ENCODE measurements around the gene GYG2. TPM values are rescaled to one million over a fixed set of nuclear protein-coding genes. Genes with fewer than 3 reads are reported as not detected.
"Not testable (repeated sequence)": the region's sequence is repeated elsewhere in the genome, so short reads cannot be mapped to it uniquely, and the experiment has no call there.

GYG2 gene
- total RNA-seq, 2 experiments from 2014 or later, result not detected

- DNase-seq (no peak), ATAC-seq (ENCODE audit: low read depth) (no peak)
- POLR2A ChIA-PET, result no interaction called here
- Mint-ChIP-seq H3K4me3 (no peak overlapping the region), H3K4me1 (no peaks in the 10 kb centered on the region), H3K9me3 (no peaks in the 10 kb centered on the region), H3K36me3 (peaks cover 6% of the 10 kb centered on the region), H3K27ac (no peak overlapping the region), H3K27me3 (no peaks in the 10 kb centered on the region)
Measured at GRCh38 chrX:2910109-2910508, 81.4 kb downstream of the GYG2 start.

GRCh38 chrX:2913118-2913517 lies 84.4 kb downstream of the GYG2 start:
- no peak overlapping the region for H3K27ac Mint-ChIP-seq
- no peaks in the 10 kb centered on the region for H3K4me1 Mint-ChIP-seq
- DNase-seq (no peak), ATAC-seq (ENCODE audit: low read depth) (no peak)
- no peaks in the 10 kb centered on the region for H3K9me3 Mint-ChIP-seq
- POLR2A ChIA-PET, result no interaction called here
- no peak overlapping the region for H3K4me3 Mint-ChIP-seq
- H3K27me3 Mint-ChIP-seq, result no peaks in the 10 kb centered on the region
- H3K36me3 Mint-ChIP-seq, result peaks cover 3% of the 10 kb centered on the region

- no peak for DNase-seq
- POLR2A ChIA-PET, result no interaction called here
- Mint-ChIP-seq H3K27me3 (no peaks in the 10 kb centered on the region), H3K4me3 (no peak overlapping the region), H3K4me1 (no peaks in the 10 kb centered on the region), H3K36me3 (no peaks in the 10 kb centered on the region), H3K9me3 (no peaks in the 10 kb centered on the region), H3K27ac (no peak overlapping the region)
- ATAC-seq (ENCODE audit: low read depth), result no peak
Measured at GRCh38 chrX:2917767-2918166, 89.0 kb downstream of the GYG2 start.

- ATAC-seq (ENCODE audit: low read depth), result no peak
- H3K4me1 Mint-ChIP-seq, result no peaks in the 10 kb centered on the region
- no peak for DNase-seq
- POLR2A ChIA-PET, result no interaction called here
- H3K9me3 Mint-ChIP-seq, result no peaks in the 10 kb centered on the region
- no peak overlapping the region for H3K4me3 Mint-ChIP-seq
- no peaks in the 10 kb centered on the region for H3K36me3 Mint-ChIP-seq
- H3K27me3 Mint-ChIP-seq, result no peaks in the 10 kb centered on the region
- H3K27ac Mint-ChIP-seq, result no peak overlapping the region
Measured at GRCh38 chrX:2921193-2921592, 92.5 kb downstream of the GYG2 start.

- ATAC-seq (ENCODE audit: low read depth), result no peak
- Mint-ChIP-seq H3K4me1 (no peaks in the 10 kb centered on the region), H3K27me3 (no peaks in the 10 kb centered on the region), H3K4me3 (no peak overlapping the region), H3K9me3 (no peaks in the 10 kb centered on the region), H3K36me3 (no peaks in the 10 kb centered on the region), H3K27ac (no peak overlapping the region)
- POLR2A ChIA-PET, result no interaction called here
- DNase-seq, result no peak
Measured at GRCh38 chrX:2921750-2922149, 93.0 kb downstream of the GYG2 start.

- H3K9me3 Mint-ChIP-seq, result no peaks in the 10 kb centered on the region
- no peak overlapping the region for H3K4me3 Mint-ChIP-seq
- H3K27me3 Mint-ChIP-seq, result no peaks in the 10 kb centered on the region
- H3K4me1 Mint-ChIP-seq, result no peaks in the 10 kb centered on the region
- ATAC-seq (ENCODE audit: low read depth), result no peak
- no peak overlapping the region for H3K27ac Mint-ChIP-seq
- POLR2A ChIA-PET, result no interaction called here
- no peak for DNase-seq
- H3K36me3 Mint-ChIP-seq, result no peaks in the 10 kb centered on the region
Measured at GRCh38 chrX:2924151-2924550, 95.4 kb downstream of the GYG2 start.

- POLR2A ChIA-PET; H3K27me3 Mint-ChIP-seq; H3K27ac Mint-ChIP-seq; H3K4me3 Mint-ChIP-seq; ATAC-seq (ENCODE audit: low read depth); DNase-seq; H3K4me1 Mint-ChIP-seq; H3K9me3 Mint-ChIP-seq; H3K36me3 Mint-ChIP-seq: not testable (repeated sequence)
Measured at GRCh38 chrX:2926255-2926654, 97.5 kb downstream of the GYG2 start.

GRCh38 chrX:2926664-2927275 lies 98.0 kb downstream of the GYG2 start:
- POLR2A ChIA-PET, result no interaction called here

GRCh38 chrX:2928191-2928582 lies 99.5 kb downstream of the GYG2 start:
- peak overlapping the region; percentile 84 for H3K4me3 Mint-ChIP-seq
- H3K4me1 Mint-ChIP-seq, result no peaks in the 10 kb centered on the region
- DNase-seq (peak; percentile 26), ATAC-seq (ENCODE audit: low read depth) (no peak)
- no peaks in the 10 kb centered on the region for H3K36me3 Mint-ChIP-seq
- H3K9me3 Mint-ChIP-seq, result no peaks in the 10 kb centered on the region
- POLR2A ChIA-PET, result no interaction called here
- peaks cover 4% of the 10 kb centered on the region for H3K27me3 Mint-ChIP-seq
- H3K27ac Mint-ChIP-seq, result no peak overlapping the region

More at GRCh38 chrX:2926664-2927275, 98.0 kb downstream of the GYG2 start:
- H3K36me3 Mint-ChIP-seq, result no peaks in the 10 kb centered on the region
- no peak overlapping the region for H3K27ac Mint-ChIP-seq
- no peak for ATAC-seq (ENCODE audit: low read depth)
- H3K27me3 Mint-ChIP-seq, result peaks cover 4% of the 10 kb centered on the region
- no peak overlapping the region for H3K4me3 Mint-ChIP-seq
- DNase-seq, result no peak
- no peaks in the 10 kb centered on the region for H3K4me1 Mint-ChIP-seq
- no peaks in the 10 kb centered on the region for H3K9me3 Mint-ChIP-seq

GRCh38 chrX:2928583-2929434 lies 100.1 kb downstream of the GYG2 start, which contains the start of gene ARSD:
ARSD (minus strand) TSS chrX:2929339; CDS start chrX:2929275, 64 bp downstream.
- POLR2A ChIA-PET, result interaction anchor here (0.6 kb wide), 1 partner anchor 13 kb away, joined by 3 read pairs; no protein-coding TSS in a partner anchor
- no peaks in the 10 kb centered on the region for H3K36me3 Mint-ChIP-seq
- peaks cover 4% of the 10 kb centered on the region for H3K27me3 Mint-ChIP-seq
- ATAC-seq (ENCODE audit: low read depth), result peak; percentile 96
- H3K4me3 Mint-ChIP-seq, result peak within 1 kb of the TSS; percentile 84
- DNase-seq, result peak; percentile 75
- peak within 1 kb of the TSS; percentile 79 for H3K27ac Mint-ChIP-seq
- H3K4me1 Mint-ChIP-seq, result no peaks in the 10 kb centered on the region
- no peaks in the 10 kb centered on the region for H3K9me3 Mint-ChIP-seq

- ATAC-seq (ENCODE audit: low read depth), result no peak
- H3K4me3 Mint-ChIP-seq, result no peak overlapping the region
Measured at GRCh38 chrX:2931155-2931554, 102.4 kb downstream of the GYG2 start.

GRCh38 chrX:2931612-2932011 lies 102.9 kb downstream of the GYG2 start:
- Mint-ChIP-seq H3K9me3 (no peaks in the 10 kb centered on the region), H3K36me3 (no peaks in the 10 kb centered on the region), H3K4me3 (no peak overlapping the region), H3K27me3 (peaks cover 4% of the 10 kb centered on the region), H3K4me1 (no peaks in the 10 kb centered on the region), H3K27ac (no peak overlapping the region)
- DNase-seq (no peak), ATAC-seq (ENCODE audit: low read depth) (no peak)
- POLR2A ChIA-PET, result no interaction called here

More at GRCh38 chrX:2931155-2931554, 102.4 kb downstream of the GYG2 start:
- Mint-ChIP-seq H3K4me1 (no peaks in the 10 kb centered on the region), H3K27ac (no peak overlapping the region), H3K9me3 (no peaks in the 10 kb centered on the region), H3K36me3 (no peaks in the 10 kb centered on the region), H3K27me3 (peaks cover 4% of the 10 kb centered on the region)
- POLR2A ChIA-PET, result no interaction called here
- DNase-seq, result no peak
